SH-SY5Y (cell line): Measurements from ENCODE around the gene CHD2.

Experiments used
- GATA2 ChIP-seq: IDR thresholded peaks from 2 replicates; pipeline ENCODE4 v1.6.1; 2011; ENCODE audit warnings: mild to moderate bottlenecking, low read depth, low read length
- GATA3 ChIP-seq: IDR thresholded peaks from 2 replicates; pipeline ENCODE4 v1.6.1; 2011; ENCODE audit warnings: low read depth, mild to moderate bottlenecking, low read length, moderate library complexity

- TF ChIP-seq GATA3 (no peak), GATA2 (no peak)
These were observed 8.6 kb downstream of the CHD2 start for GRCh38 chr15:92908713-92909057.
